RWPE1 (cell line): ENCODE measurements around the gene EFHC2.
"Not testable (repeated sequence)": the region's sequence is repeated elsewhere in the genome, so short reads cannot be mapped to it uniquely, and the experiment has no call there.

Source experiments
- CTCF ChIA-PET: fragments of 350-600 bp; sonication (Branson Sonifier 250); formaldehyde crosslinking; extraction: SDS; loops from one replicate; lab custom pipeline; 2021; lab: Yijun Ruan, JAX
- POLR2A ChIA-PET: fragments of 400-600 bp; formaldehyde crosslinking; extraction: SDS; loops from one replicate; lab custom pipeline; 2020; ENCODE audit warnings: antibody characterized with exemption; ENCODE audit not compliant: low non-redundant PET; lab: Yijun Ruan, JAX
- DNase-seq: peaks from one replicate; pipeline ENCODE4 v3.0.0; 2012; ENCODE audit warnings: low spot score
- H3K27ac ChIP-seq: fragments of 450-650 bp; 2 replicates; pipeline ENCODE4 v1.5.1; 2017
- CTCF ChIP-seq: fragments of 450-650 bp; conservative IDR thresholded peaks from 2 replicates; pipeline ENCODE4 v1.5.1; 2017; ENCODE audit warnings: low read depth, mild to moderate bottlenecking

The EFHC2 gene

DNA sequence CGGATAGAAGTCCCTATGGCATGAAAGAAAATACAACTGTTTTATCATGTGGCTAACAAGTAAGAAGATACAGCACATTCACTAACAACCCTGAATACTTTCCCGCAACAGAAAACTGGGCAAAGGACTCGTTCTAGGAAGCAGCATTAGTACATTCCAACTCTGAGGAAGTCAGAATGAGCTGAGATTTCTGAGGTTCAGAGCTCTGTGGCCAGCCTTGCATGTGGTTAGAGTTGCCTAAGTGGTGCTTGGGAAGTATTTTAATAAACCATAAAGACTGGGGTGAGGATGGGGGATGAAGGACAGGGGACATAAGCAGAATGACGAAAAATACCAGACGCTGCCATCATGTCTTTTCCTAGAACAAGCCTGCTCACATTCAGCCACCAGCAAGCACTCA lies 82.2 kb downstream of the EFHC2 start:
- DNase-seq: no peak
- TF ChIP-seq CTCF: no peak
- ChIA-PET POLR2A (no interaction called here), CTCF (no interaction called here)
- no peak overlapping the region for H3K27ac ChIP-seq

DNA sequence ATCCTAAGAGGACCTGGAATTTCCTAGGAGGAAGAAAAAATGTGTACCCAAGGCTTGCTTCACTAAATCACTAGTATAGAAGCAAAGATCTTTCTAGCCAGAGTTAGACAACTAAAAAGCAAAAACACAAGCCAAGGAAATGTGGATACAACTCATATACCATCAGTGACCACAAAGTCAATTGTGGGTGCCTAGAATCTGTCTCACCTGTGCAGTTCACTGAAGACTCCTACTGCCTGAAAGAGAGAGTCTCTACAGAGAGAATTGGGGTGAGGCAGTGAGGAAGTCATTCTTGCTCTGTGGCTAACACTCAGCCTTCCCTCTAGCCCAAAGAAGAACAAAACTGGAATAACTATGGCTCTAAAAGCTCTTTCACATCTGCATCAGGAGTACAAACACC lies 82.9 kb downstream of the EFHC2 start:
- no peak for DNase-seq
- ChIA-PET CTCF (no interaction called here), POLR2A (no interaction called here)
- no peak overlapping the region for H3K27ac ChIP-seq
- no peak for TF ChIP-seq CTCF

- POLR2A ChIA-PET, DNase-seq, H3K27ac ChIP-seq: not testable (repeated sequence)
- CTCF ChIA-PET: interaction anchor here (0.7 kb wide), 1 partner anchor 70 kb away, joined by 6 read pairs; no protein-coding TSS in a partner anchor
These were observed 87.7 kb downstream of the EFHC2 start for GRCh38 chrX:44255742-44256141.

DNA sequence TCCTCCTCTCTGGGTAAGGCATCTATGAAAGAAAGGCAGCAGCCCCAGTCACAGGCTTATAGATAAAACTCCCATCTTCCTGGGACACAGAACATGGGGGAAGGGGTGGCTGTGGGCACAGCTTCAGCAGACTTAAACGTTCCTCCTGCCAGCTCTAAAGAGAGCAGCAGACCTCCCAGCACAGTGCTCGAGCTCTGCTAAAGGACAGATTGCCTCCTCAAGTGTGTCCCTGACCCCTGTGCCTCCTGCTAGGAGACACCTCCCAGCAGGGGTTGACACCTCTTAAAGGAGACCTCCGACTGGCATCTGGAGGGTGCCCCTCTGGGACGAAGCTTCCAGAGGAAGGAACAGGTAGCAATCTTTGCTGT lies 89.9 kb downstream of the EFHC2 start:
- no peak for DNase-seq
- no peak for TF ChIP-seq CTCF
- no peak overlapping the region for H3K27ac ChIP-seq
- POLR2A ChIA-PET: no interaction called here
- CTCF ChIA-PET: no interaction called here

DNA sequence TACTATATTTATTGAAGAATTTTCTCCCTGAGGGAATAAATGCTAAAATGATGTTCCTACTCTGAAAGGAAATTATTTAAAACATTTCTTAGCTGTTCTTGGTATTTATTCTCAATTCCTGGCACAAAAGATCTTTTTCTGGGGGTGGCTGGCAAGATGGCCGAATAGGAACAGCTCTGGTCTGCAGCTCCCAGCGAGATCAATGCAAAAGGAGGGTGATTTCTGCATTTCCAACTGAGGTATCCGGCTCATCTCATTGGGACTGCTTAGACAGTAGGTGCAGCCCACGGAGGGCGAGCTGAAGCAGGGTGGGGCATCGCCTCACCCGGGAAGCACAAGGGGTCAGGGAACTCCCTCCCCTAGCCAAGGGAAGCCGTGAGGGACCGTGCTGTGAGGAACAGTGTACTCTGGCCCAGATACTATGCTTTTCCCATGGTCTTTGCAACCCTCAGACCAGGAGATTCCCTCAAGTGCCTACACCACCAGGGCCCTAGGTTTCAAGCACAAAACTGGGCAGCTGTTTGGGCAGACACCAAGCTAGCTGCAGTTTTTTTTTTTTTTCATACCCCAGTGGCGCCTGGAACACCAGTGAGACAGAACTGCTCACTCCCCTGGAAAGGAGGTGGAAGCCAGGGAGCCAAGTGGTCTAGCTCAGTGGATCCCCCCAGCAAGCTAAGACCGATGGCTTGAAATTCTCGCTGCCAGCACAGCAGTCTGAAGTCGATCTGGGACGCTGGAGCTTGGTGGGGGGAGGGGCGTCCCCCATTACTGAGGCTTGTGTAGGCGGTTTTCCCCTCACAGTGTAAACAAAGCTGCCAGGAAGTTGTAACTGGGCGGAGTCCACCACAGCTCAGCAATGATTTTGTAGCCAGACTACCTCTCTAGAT lies 90.5 kb downstream of the EFHC2 start:
- POLR2A ChIA-PET, DNase-seq, H3K27ac ChIP-seq, CTCF ChIA-PET: not testable (repeated sequence)

DNA sequence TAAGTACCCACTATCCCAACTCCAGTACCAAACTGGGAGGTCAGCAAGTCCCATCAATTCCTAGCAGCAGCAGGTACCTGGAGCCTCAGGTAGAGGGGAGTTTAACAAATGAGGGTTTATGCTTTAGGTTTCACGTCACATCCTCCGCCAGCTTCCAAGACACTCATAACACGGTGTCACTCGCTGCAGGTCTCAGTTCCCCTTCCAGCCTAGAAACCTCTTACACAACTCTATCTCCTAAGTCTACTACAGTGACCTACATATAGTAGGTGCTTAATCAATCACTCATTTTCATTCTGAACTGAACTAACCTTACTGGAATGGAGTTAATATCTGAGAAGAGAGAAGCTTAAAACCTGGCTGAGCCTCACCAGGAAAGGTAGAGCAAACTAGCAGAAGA lies 96.0 kb downstream of the EFHC2 start:
- DNase-seq: no peak
- CTCF ChIA-PET: no interaction called here

DNA sequence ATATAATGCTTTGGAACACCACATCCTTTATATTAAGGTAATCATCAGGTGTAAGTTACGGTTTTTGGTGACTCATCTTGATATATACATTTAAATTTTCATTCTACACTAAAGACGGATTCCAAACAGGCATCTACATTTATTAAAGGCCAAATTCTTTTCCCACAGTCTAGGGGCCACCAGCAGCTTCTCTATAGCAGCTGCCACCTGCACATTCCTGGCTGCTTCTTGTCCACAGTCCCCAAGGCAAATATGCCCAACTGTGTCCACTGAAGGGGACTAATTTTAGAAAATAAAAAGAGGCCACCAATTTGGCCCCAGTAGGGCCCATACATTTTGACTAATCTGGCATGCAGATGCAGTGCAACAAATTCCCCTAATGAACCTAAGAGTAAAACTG lies 96.6 kb downstream of the EFHC2 start:
- no peak overlapping the region for H3K27ac ChIP-seq
- DNase-seq: no peak
- ChIA-PET CTCF (no interaction called here), POLR2A (no interaction called here)
- no peak for TF ChIP-seq CTCF

More for the DNA sequence above, 96.0 kb downstream of the EFHC2 start:
- no peak overlapping the region for H3K27ac ChIP-seq
- TF ChIP-seq CTCF: no peak
- POLR2A ChIA-PET: no interaction called here
